ENCODE measurements around the gene NEK7.

The NEK7 gene

DNA sequence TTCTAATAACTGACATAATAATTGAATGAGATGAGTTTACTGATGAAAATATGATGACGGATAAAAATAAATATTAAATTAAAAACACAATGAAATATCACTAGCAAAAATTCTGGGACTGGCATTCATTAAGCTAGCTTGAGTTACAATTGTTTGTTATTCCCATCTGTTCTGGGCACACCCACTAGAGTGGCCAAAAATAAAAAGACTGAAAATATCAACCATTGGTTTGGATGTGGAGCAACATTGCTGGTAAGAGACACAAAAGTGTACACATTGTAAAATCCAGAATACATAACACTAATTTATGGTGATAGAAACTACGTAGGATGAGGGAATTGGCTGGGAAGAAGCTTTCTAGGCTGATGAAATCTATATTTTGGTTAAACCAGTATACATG is 9.6 kb upstream of the NEK7 start:
- DNase-seq (ENCODE audit: low spot score): no peak

DNA sequence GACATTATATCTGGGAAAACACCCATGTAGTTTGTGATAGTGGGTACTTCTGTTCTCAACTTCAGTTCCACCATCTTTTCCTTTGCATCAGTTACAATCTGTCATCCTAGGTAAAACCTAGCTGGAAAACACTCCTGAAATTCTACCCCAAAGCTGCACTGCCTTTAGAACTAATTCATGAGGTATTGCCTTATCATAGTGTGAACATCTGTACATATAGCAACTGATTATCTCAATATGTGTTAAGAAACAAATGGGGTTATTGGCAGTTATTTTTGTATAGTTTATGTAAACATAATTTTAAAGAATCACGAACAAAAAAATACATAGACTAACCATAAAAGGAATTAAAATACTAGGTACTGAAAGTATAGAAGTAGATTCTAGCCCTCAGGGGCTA is 6.4 kb upstream of the NEK7 start:
- no peak for DNase-seq (ENCODE audit: low spot score)

DNA sequence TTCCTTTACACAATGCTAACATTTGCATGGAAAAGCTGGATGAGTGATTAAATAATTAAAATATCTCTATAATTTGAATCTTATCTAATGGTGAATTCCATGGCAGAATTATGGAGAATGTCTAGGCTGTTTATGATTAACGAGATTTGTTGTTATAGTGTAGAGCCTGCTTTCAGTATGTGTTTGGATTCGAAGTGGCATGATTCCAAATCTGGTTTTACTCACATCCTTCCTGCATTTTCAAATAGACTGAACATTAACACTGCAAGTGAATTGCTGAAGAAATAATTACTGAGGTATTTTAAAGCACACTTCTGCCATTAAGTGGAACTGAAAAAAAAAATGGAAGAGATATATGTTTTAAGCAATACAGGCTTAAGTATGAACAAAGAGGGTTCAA is 5.1 kb upstream of the NEK7 start:
- no peak for DNase-seq (ENCODE audit: low spot score)

DNA sequence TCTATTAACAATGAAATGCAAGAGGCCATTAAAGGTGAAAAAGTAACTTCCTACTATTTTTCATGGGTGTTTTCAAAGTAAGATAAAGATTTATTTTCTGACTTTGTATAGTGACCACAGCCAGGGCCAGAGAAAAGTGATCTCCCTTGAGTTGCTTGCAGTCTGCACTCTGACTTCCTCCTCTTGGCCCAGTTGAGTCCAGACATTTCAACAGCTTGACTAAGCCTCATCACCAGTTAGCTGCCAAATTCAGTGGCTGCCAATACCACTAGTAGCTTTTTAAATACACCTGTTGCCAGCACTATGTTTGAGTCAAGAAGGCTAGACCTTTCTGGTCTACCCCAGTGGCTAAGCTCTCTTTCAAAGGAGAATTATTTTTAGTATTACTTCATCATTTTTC is 3.7 kb upstream of the NEK7 start:
- no peak for DNase-seq (ENCODE audit: low spot score)

DNA sequence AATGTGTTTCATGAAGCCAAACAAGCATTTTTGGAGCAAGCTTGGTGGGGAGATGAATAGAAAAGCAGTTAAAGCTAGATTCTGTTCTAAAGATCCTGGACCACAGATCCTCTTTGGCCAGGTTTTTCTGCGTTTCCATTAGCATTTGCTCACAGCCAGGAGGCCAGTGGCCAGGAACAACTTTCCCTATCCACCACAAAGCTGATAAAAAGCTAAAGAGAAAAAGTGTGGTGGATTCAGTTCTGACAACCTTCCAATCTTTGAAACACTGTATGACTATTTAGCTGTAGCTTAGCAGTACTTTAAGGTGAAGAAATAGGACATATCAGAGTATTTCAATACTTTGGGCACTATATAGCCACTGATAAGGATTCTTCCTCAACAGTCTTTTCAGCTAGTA is 3.0 kb upstream of the NEK7 start:
- DNase-seq (ENCODE audit: low spot score): no peak

DNA sequence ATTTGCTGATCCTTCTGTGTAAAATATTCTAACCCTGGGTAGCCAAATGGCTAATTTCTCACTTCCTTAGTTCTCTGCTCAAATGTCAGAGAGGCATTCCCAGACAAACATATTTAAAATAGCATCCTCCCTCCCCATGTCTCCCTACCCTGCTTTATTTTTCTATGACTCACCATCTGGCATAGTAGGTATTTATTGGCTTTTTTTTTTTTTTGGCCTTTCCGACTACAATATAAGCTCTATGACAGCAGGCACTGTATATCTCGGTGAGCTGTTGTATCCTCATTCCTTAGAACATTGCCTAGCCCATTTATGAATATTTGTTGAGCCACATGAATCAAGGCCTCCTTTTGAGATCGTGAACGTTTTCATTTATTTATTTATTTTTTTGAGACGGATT is 1.5 kb upstream of the NEK7 start:
- no peak for DNase-seq (ENCODE audit: low spot score)

DNA sequence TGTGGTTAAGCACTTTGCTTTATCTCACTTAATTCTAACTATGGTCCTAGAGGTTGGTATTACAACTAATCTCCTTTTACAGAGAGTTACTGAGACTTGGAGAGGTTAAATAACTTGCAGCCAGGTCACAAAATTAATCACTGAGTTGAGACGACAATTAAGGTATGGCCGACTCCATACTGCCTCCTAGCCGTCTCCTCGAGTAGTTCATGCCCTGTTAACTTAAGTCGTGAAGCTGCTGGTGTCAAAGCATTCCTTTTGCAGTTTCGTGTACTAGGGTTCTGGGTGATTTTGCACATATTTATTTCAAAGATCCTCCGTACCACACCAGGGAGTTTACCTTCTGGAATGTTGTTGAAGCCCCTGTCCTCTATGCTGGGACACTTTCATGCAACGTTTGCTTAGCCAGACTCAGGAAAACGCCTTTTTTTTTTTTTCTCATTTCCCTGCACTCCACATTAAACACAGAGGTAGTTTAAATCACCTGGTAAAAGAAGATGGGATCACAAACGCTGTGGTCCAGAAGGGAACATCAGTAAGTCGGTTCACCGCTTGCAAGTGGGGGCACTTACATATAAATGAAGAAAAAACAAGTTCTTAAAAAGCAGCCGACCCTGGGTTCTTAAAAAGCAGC is 570 bp upstream of the NEK7 start:
- peak; percentile 60 for DNase-seq (ENCODE audit: low spot score)

DNA sequence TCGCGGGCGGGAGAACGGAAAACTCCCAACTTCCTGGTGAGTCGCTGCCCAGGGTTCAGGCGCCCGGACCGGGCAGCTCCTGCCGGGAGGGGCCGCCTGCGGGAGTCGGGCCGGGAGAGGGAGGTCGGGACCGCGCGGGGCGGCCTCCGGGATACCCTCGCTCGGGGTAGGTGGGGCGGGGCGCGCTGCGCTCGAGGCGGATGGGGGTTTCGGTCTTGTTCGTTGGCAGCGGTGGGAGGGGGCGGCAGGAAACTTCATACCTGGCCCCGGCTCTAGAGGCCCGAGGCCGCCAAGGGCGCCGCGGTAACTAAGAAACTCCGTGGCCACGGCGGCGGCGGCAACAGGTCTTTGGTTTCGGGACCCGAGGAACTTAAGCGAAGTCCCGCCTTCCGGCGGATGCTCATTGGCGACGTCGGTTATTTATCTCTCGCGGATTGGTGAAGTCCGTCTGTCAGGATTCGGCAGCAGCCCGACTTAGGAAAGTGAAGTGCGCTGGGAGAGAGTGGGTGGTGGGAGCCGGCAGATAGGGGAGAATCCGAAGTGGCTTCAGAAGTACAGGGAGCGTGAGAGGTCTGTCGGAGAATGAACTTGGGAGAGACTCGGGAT is 546 bp downstream of the NEK7 start:
- DNase-seq (ENCODE audit: low spot score): peak; percentile 91

DNA sequence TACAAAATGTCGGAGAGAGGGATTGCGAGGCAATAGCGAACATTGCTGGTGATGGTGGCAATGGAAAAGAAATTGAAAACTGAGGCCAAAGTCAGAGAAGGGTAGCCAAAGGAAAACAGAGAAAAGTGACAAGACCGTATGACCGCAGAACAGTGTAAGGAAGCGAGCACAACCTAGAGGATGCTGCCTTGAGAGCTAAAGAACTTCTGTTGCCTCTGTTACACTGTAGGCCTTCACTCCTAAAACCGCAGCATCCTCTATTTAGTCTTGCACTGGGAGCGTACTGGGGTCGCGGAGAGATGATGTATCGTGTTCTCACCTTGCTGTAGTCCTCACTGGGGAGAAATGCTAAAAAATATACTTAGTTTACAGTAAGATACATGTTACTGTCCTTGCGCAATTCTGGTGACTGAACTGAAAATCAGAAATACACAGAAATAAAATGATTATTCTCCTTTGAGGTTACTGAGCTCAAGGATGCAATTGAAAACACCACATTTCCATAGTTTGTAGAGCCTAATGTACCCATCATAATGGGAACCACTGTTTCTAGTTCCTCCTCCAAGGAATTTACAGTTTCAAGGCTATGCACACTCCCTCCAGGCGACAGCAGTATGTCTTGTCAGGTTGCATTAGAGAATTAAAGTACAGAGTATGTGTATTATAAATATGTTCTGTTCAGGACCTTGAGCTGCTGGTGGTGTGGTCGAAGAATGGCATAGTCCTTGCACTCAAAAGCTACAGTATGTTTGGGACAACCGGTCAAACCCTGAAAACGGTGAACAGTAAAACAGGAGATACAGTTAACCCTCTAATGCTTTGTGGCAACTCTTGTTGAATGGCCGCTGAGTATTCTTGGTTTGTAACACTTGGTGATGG is 1.3 kb downstream of the NEK7 start:
- DNase-seq (ENCODE audit: low spot score): no peak

DNA sequence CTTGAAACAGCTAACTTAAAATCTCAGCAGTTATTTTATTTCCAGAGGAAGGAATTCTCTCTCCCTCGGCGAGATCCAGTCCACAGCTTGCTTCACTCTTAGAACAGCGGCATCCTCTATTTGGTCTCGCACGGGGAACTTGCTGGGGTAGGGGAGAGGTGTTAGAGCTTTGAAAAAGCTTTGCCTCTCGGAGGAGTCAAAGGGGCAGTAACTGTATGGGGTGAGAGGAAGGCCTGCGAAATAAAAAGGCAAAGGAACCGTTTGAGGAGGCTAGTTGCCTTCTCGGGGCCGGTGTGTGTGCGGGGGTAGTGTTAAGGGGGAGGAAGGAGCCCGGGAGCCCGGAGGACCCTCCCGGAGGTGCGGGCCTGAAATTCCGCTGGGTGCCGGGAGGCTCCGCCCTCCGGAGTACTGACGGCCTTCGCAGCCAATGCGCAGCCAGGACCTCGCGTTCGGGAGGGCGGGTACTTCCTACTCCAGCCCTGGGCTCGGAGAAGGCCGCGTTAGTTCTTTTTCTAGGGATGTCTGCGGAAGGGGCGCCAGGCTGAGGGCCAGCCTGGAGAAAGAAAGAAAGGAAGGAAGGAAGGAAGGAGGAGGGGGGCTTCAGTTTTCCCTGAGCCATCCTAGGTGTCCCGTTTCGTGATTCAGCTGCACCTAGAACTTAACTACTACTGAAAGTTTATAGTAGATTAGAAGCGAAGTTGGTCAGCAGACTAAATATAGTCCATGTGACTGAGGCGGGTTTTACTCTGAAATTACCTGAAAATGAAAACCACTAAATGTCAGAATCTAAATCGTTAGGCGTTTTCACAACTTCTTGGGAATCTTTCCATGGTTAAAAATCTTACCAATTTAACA is 2.2 kb downstream of the NEK7 start:
- peak; percentile 94 for DNase-seq (ENCODE audit: low spot score)

DNA sequence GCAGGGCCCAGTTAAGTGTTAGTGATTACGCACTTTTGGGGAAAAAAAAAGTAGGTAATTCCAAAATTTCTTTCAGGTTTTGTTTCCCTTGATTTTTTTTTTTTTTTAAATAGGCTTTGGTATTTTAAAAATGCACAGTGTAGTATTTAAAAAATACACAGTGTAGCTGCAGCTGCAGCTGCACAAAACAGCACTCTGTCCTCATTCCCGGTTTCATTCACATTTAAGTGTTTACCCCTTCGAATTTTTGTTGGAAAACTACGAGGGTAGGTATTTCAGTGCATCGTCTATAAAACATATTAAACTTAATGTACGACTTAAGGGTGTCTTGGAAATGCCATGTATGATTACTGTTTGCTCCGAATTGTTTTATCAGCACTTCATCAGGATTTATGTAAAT is 3.4 kb downstream of the NEK7 start:
- DNase-seq (ENCODE audit: low spot score): no peak

DNA sequence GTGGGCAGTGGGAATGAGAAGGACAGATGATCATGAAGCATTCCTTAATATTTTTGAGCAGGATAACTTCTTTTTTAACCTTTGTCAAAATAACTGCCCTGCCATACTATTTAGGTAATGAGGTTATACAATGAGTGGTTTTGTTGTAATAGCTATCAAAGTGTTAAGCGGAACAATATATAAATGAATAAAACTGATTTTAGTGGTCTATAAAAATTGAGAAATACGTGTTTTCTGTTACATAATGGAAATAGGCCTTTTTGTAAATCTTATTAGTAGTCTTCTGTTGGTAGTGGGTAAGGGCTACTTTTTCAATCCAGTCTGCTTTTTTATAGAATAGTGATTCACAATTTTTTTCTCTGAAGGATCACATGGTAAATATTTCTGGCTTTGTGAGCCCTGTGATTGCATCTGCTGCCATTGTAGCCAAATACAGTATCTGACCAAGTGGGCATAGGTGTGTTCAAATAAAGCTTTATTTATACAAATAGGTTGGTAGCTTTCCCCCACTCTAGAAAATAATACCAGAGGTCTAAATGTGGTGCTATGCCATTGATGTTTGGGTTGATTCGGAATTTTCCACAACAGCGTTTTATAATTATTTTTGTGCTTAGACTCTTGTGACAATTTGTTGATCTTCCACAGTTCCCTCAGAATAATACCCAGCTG is 4.3 kb downstream of the NEK7 start:
- DNase-seq (ENCODE audit: low spot score): no peak

DNA sequence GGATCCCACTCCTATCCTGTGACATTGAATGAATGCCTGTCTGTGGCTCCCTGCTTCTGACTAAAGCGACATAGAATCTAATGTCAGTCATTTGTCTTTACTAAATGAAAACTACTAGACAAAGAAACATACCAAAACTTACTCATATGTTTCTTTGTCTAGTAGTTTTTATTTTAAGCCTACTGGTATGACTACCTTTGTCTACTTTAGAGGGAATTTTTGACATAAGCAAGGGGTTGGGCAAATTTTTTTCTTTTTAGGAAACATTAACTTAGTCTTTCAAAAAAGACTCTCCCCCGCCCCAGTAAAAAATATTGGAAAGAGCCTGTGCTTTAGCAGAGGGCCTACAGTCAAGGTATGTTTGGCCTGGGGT is 4.9 kb downstream of the NEK7 start:
- no peak for DNase-seq (ENCODE audit: low spot score)

DNA sequence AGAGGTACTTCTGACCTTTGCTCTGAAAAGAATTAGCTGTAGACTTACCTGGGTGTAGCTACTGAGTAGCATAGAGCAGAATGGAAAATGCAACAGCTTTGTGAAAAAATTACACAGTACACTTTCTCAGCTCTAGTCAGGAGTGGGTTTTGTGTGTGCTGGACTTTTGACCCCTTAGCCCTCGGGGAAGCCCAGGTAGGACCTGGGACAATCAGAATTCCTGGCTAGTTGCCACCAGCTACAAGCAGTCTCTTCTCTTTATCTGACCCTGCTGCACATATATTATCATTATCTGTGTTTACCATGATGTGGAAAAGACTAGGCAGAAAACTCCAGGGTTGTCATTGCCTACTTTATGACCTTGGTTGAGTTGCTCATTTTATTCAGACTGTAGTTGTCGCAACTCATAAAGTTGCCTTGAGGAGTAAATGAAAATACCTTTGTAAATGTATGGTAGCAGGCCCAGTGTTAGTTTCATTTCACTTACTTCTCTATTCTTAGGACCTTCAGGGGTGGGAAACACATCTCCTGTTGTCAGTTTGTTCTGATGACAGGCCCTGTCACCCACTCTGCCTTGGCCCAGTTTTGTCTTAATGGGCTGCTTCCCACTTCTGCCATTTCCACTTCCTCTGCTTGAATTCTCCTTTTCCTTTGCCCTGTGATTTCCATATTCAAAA is 5.4 kb downstream of the NEK7 start:
- DNase-seq (ENCODE audit: low spot score): no peak

DNA sequence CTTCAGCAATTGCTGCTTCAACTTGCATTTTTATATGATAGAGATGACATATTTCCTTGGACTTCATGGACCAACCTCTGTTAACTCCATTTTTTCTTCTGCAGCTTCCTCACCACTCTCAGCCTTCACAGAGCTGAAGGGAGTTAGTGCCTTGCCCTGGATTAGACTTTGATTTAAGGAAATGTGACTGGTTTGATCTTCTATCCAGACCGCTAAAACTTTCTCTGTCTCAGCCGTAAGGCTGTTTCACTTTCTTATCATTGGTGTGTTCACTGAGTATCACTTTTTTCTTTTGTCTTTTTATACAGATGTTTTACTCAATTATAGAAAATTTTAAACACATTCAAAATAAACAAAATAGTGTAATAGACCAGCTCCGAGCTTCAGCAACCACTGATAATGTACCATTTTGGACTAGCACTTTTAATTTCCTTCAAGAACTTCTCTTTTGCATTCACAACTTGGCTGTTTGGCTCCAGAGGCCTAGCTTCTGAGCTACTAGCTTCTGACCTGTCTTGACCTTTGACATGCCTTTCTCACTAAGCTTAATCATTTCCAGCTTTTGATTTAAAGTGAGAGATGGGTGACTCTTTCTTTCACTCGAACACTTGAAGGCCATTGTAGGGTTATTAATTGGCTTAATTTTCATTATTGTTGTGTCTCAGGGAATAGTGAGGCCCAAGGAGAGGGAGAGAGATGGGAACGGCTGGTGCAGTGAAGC is 9.3 kb downstream of the NEK7 start:
- DNase-seq (ENCODE audit: low spot score): no peak

DNA sequence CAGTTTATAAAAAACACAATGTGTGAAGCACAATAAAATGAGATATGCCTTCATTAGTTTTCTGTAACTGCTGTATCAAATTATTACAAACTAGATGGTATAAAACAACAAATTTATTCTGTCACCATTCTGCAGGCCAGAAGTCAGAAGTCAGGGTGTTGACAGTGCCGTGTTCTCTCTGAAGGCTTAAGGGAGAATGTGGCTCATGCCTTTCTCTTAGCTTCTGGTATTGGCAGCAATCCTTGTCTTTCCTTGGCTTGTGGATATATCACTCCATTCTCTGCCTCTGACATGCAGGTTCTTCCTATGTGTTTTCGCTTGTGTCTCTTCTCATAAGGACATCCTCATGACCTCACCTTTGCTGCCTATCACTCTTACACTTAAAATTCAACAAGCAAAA is 10.1 kb downstream of the NEK7 start:
- no peak for DNase-seq (ENCODE audit: low spot score)

DNA sequence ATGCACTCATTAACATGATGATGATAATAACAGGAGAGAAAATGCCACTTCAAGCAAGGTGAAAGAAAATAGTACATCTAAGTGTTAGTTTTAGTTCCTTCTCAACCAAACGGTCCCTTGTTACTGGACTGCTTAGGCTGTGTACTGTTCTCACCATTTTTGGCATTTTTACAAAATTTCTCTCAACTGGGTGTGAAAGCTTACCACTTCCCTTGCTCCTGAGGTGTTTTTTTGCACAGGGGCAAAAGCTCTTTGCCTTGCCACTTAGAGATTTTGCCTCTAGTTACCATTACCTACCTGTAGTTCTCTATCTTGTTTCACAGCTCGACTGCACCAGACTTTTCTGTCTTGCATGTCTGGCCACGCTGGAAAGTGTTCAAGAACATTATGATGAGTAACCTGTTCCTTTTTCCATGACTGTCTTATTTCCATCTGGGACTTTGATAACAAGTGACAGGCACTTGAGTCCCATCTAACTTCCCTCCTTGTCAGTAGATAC is 10.7 kb downstream of the NEK7 start:
- no peak for DNase-seq (ENCODE audit: low spot score)

DNA sequence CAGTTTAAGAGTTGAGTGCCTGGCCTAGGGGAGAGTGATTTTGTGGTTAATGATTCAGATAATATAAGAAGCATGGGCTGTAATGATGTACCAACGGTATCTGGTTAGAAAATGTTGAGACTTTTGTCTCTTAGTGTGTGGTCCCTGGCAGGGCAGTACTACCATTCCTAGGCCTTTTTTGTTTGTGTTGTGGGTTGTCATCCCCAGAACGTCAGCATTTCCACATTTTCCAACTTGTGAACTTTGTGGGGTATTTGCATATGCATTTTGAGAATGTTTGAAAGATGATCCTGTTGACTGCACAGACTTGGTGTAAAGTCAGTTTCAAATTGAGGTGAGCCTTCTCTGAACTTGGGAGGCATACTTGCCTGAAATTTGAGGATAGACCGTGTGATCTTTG is 11.4 kb downstream of the NEK7 start:
- DNase-seq (ENCODE audit: low spot score): no peak

DNA sequence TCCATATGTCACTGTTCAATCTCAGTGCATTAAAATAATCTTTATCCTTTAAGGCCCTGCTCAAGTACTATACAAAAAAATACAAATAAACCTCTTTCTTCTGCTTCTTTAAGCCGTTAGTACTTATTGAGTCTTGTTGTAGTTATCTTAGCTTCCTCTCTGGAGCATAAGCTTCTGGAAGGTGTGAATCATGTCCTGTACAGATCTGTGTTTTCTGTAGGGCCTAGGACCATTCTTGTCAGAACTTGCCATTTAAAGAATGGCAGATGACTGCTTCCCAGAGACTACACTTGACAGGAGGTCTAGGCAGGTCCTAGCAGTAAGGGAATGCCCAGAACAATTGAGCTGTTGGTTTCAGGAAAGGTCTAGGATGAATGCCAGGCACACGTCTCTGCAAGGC is 12.9 kb downstream of the NEK7 start:
- no peak for DNase-seq (ENCODE audit: low spot score)
